Activated CD4-positive, alpha-beta T cell treated with anti-CD3 and anti-CD28 coated beads for 1 hour (primary cell): Measurements from ENCODE around the gene MMP2.

Experiments used
- DNase-seq: peaks from one replicate; pipeline ENCODE4 v3.0.0-alpha.2; 2020

Gene MMP2

DNA sequence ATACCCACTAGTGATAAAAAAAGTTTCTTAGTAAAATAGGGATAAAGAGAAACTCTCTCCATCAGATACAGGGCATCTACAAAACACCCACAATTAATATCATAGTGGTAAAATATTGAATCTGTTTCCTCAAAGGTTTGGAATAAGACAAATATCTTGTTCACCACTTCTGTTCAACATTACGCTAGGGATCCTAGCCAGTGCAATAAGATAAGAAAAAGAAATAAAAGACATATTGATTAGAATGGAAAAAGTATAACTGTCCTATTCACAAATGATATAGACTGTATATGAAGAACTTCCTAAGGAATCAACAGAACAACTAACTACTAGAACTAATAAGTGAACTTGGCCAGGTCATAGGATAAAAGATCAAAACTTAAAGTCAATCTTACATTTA lies 42.8 kb downstream of the MMP2 start:
- no peak for DNase-seq

GRCh38 chr16:55526441-55526840 lies 47.4 kb downstream of the MMP2 start:
- DNase-seq: no peak

DNA sequence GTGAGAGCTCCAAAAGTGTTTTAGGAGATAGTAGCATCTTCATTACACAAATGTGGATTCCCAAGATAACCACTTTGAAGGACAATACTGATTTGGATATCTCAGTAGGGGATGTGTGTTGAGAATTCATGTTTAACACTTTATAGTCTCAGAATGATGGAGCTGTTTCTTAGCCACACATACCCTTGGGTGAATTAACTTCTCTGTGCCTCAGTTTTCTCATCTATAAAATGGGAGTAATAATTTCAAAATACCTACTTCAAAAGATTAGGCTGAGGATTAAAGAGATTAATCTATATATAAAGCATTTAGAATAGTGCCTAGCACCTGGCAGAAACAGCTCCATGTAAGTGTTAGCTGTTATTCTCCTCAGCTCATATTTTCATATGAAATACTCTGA lies 48.9 kb downstream of the MMP2 start:
- DNase-seq: no peak

DNA sequence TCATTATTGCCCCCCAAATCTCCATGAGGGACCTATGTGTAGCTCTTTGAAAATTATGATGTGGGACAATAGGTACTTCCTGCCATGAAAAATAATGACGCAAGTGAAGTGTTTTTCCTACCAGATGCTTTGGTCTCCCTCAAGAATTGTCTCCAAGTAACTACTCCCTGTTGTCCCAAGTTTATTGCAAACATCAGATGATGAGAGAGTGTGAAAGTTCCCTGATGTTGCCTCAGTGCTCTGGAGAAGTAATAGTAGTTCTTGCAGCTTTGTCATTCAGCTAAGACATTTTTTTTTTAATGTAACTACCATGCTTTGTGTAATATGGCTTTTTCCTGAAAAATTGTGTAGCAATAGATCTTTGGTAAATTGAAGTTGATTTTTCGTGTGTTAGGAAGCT lies 50.0 kb downstream of the MMP2 start:
- DNase-seq: no peak

DNA sequence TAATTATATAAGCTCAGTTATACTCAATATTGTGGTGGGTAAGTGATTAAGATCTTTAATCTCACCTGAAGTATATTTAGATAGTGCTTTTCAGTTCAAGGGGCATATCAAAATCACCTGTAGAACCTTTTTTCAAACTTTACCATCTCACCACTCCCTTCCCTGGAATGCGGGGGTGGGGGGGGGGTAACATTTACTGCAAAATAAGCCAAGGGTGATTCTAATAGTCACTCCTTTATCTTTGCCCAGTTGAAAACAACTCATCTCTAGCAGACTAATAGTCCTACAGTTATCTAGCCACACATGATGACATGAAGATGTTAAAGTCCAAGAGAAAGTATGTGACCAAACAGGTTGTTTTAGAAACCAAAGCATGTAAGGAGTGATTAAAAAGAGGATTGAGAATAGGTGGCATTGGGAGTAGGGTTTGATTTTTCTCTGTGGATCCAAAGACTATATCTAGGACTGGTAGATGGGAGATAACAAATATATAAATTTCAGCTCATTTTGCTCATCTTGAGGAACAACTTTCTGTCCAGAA lies 51.4 kb downstream of the MMP2 start:
- no peak for DNase-seq

- no peak for DNase-seq
These were observed 53.2 kb downstream of the MMP2 start for GRCh38 chr16:55532227-55532626.

DNA sequence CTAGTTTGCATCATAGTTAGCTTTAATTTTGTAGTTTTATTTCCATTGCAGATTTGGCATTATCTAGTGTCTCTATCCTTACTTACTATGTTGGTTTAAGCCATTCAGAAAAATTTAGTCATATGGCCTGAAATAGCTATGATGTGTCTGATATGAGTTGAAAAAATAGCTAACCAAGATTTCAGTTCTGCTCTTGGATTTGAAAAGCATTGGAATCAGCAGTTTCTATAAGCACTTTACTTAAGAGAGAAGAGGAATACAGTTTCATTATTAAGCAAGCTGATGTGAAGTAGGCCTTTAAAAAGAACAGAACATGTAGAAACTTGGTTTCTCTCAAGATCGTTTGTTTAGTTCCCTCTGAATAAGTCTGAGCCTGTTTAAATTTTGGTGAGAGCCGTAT lies 55.8 kb downstream of the MMP2 start:
- DNase-seq: no peak

DNA sequence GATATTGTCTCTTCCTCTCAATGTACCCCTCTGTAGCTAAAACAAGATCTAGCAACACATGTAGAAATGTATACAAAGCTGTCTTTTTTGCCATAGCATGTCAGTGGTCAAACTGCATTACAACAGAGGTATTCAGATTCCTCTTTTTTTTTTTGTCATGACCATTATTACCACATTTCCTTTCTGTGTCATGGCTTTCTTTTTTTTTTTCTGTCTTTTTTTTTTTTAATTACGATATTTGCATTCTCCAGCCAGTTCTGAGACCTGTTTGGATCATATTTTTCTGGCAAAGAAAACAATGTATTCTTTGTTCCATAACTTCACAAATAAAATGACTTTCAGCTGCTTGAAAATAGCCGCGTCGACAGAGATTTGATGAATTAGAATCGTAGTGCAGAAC lies 60.1 kb downstream of the MMP2 start:
- DNase-seq: no peak

- DNase-seq: no peak
These were observed 60.5 kb downstream of the MMP2 start for GRCh38 chr16:55539488-55539887.

DNA sequence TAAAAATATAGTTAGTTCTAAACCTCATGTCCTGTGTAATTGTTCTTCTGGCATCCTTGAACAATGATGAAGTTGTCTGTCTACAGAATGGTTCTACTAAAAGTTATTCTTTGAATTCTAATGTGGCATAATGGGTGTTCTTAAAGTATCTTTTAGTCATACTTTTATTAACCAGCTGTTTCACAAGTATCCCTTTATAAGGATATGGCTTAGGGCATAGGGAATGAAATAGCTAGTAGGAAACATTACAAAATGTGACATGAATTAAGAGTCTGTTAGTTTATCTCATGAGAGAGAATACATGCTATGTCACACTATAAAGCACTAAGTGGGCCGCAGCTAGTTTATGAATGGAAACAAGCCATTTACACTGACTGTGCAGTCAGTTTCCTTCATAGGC lies 61.2 kb downstream of the MMP2 start:
- DNase-seq: no peak

DNA sequence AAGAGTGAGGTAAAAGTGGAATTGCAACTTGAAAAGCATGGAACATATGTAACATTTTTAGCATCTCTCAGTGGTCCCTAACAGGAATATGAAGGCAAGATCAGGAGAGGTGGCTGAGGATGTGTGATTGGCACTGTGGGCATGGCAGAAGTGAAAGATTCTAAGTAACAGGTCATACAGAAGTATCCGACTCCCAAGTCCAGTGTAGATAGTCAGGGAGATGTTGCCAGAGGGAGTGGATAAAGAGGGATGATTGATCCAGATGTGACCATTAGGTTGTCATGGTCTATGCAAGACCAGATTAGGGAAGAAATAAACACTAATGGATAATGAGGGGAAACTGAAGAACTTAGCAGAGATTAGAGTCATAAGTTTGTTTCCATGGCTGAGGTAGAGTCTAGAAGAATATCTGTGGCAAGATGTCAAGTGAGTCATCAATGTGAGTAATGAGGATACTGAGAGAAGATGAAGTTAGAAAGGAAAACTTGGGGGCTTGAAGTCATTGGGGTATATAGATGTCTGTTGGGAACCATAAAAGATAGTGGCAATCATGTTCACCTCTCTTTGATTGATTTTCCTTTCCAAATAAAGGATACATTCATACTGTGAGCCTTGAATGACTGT lies 63.6 kb downstream of the MMP2 start:
- DNase-seq: no peak

- DNase-seq: no peak
These were observed 64.5 kb downstream of the MMP2 start for GRCh38 chr16:55543472-55543871.

GRCh38 chr16:55552621-55553020 lies 73.6 kb downstream of the MMP2 start:
- no peak for DNase-seq

GRCh38 chr16:55555436-55555835 lies 76.4 kb downstream of the MMP2 start:
- DNase-seq: no peak
